Measurements from ENCODE around the gene GFAP.

- no peak for TF ChIP-seq CTCF (IDR thresholded peaks at IDR 0.05)
- TF ChIP-seq POLR2A (IDR thresholded peaks at IDR 0.05) = no peak
Measured at GRCh38 chr17:44881145-44881544, 34.2 kb downstream of the GFAP start.

Data from heart left ventricle (tissue), 13 donors.